Measurements from ENCODE around the gene TCIRG1. TPM values are rescaled to one million over a fixed set of nuclear protein-coding genes. Genes with fewer than 3 reads are reported as not detected.
A peak's percentile ranks its signal among the peaks of the same experiment; 100 is the strongest.

Gene TCIRG1
- total RNA-seq, 1 donor from 2014 or later, result 10.7 TPM

DNA sequence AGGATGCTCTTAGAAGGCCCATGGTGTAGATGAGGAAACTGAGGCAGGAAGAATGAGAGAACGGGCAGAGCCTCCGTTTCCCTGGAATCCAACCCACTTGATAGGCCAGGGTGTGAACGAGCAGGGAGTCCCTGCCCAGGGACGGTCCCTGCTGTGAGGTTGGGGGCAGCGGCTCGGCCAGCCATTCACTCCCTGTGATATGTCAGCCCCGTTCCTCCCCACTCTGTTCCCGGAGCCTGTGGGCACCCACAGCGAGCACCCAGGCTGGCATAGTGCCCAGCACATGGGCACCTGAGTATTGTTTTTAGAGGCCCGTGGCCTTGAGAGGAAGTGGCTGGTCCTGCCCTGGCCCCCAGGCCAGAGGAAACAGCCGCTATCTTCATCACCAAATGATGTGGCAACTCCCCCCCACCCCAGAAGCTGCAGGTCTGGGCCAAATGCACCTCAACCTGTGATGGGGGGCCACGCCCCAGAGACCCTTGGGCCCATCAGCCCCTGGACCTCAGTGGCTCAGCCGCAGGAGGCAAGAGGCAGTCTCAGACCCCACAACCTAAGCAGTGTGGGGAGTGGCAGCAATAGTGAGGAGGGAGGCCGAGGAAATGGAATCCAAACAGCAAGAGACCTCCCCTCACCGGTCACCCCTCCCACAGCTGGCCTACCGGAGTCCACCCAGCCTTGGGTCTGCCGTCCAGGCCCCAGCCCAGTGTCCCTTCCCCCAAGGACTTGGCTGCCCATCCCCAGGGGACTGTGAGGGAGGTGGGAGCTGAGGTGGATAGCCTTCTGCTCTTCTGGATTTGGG lies 26.6 kb upstream of the TCIRG1 start:
- no peaks in the 10 kb centered on the region for H3K27me3 ChIP-seq
- no peak overlapping the region for H3K9ac ChIP-seq
- H3K4me1 ChIP-seq, result peaks cover 14% of the 10 kb centered on the region
- Mint-ChIP-seq H3K36me3 (no peaks in the 10 kb centered on the region), H3K27ac (peak overlapping the region; percentile 95), H3K4me1 (peaks cover 60% of the 10 kb centered on the region), H3K27me3 (ENCODE audit: insufficient read depth, low read depth) (peaks cover 8% of the 10 kb centered on the region), H3K9me3 (no peaks in the 10 kb centered on the region), H3K4me3 (peak overlapping the region; percentile 48)
- H3K9me3 ChIP-seq (ENCODE audit: low read depth), result no peaks in the 10 kb centered on the region
- no peaks in the 10 kb centered on the region for H3K79me2 ChIP-seq (ENCODE audit: low read depth)
- H3K27ac ChIP-seq, result no peak overlapping the region
- no peaks in the 10 kb centered on the region for H3K36me3 ChIP-seq
- TF ChIP-seq EZH2phosphoT487 (IDR thresholded peaks at IDR 0.05), result no peak
- TF ChIP-seq, protein P1, sequence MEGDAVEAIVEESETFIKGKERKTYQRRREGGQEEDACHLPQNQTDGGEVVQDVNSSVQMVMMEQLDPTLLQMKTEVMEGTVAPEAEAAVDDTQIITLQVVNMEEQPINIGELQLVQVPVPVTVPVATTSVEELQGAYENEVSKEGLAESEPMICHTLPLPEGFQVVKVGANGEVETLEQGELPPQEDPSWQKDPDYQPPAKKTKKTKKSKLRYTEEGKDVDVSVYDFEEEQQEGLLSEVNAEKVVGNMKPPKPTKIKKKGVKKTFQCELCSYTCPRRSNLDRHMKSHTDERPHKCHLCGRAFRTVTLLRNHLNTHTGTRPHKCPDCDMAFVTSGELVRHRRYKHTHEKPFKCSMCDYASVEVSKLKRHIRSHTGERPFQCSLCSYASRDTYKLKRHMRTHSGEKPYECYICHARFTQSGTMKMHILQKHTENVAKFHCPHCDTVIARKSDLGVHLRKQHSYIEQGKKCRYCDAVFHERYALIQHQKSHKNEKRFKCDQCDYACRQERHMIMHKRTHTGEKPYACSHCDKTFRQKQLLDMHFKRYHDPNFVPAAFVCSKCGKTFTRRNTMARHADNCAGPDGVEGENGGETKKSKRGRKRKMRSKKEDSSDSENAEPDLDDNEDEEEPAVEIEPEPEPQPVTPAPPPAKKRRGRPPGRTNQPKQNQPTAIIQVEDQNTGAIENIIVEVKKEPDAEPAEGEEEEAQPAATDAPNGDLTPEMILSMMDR (IDR thresholded peaks at IDR 0.05), result no peak
- no peak for TF ChIP-seq EZH2 (IDR thresholded peaks at IDR 0.05)
- no peak overlapping the region for H2AFZ ChIP-seq (replicated peaks)
- H3K4me2 ChIP-seq, result no peak overlapping the region
- DNase-seq (ENCODE audit: low spot score), result no peak
- no peak overlapping the region for H3K4me3 ChIP-seq
- H3F3A ChIP-seq (ENCODE audit: low read depth), result peaks cover 8% of the 10 kb centered on the region
- H4K20me1 ChIP-seq (ENCODE audit: low read depth), result no peaks in the 10 kb centered on the region

DNA sequence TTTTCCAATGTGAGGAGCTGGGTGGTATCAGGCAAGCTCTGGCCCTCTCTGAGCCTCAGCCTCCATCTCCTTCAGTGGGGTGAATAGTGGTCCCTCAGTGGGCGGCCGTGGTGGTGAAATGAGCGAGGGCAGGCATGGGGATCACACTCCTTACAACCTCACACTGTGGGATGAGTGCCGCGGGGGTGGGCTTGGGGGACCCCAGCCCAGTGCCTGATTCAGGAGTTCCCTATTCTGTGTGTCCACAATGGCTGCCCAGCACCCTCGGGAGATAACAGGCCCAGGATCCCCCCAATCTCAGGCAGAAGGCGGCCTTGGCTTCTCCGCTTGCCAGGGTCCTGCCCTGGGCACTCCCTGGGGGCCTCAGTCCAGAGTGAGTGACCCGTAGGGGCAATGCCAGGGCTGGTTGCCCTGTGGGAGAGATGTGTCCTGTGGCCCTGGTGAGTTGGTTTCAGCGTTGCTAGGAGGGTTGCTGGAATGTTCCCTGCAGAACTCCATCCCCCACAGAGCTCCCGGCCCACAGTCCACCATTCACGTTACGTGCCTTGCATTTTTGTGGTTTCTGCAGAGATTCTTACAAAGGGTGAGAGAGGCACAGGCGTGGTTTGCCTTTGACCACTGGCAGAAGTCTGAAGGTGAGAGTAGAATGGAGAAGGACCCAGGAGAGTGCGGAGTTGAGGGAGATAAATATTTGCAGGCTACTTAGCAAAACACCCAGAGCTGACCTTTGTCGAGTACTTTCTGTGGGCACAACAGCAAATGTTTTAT lies 25.8 kb upstream of the TCIRG1 start:
- H3K27ac Mint-ChIP-seq, result peak overlapping the region; percentile 97

DNA sequence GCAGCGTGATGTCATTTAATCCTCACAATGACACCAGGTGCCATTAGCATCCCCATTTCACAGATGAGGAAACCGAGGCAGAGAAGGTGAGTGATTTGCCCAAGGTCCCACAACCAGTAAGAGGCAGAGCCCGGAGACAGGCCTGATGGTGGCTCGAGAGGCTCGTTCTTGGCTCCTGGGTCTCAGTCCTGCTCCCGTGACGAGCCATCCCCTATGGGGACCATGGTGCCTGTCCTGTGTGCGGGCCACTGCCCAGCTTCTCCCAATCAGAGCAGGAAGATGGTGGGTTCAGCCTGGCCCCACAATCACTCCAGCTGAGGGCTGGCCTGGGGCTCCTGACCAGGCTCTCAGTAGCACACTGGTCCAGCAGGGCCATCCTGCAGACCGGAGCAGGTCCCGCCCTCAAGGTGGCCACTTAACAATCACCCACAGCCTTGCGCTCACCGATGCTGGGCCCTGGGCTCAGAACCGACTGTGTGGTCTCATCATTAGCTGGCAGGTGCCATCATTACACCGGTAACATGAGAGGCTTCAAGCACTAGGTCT lies 25.1 kb upstream of the TCIRG1 start:
- H3K36me3 ChIP-seq, result no peaks in the 10 kb centered on the region
- H2AFZ ChIP-seq (replicated peaks), result no peak overlapping the region
- Mint-ChIP-seq H3K4me3 (peak overlapping the region; percentile 54), H3K36me3 (no peaks in the 10 kb centered on the region), H3K27ac (peak overlapping the region; percentile 97), H3K27me3 (ENCODE audit: insufficient read depth, low read depth) (peaks cover 8% of the 10 kb centered on the region), H3K4me1 (peaks cover 71% of the 10 kb centered on the region), H3K9me3 (no peaks in the 10 kb centered on the region)
- no peak overlapping the region for H3K4me2 ChIP-seq
- no peaks in the 10 kb centered on the region for H4K20me1 ChIP-seq (ENCODE audit: low read depth)
- H3K9ac ChIP-seq, result no peak overlapping the region
- no peak overlapping the region for H3K27ac ChIP-seq
- no peak for DNase-seq (ENCODE audit: low spot score)
- H3K4me3 ChIP-seq, result no peak overlapping the region
- no peaks in the 10 kb centered on the region for H3K79me2 ChIP-seq (ENCODE audit: low read depth)
- no peak for TF ChIP-seq EZH2 (IDR thresholded peaks at IDR 0.05)
- no peak for TF ChIP-seq EZH2phosphoT487 (IDR thresholded peaks at IDR 0.05)
- TF ChIP-seq, protein P1 (IDR thresholded peaks at IDR 0.05), result no peak
- peaks cover 14% of the 10 kb centered on the region for H3K4me1 ChIP-seq
- H3K27me3 ChIP-seq, result no peaks in the 10 kb centered on the region
- peaks cover 8% of the 10 kb centered on the region for H3F3A ChIP-seq (ENCODE audit: low read depth)
- no peaks in the 10 kb centered on the region for H3K9me3 ChIP-seq (ENCODE audit: low read depth)

More for the DNA sequence above, 25.8 kb upstream of the TCIRG1 start:
- Mint-ChIP-seq H3K4me3 (peak overlapping the region; percentile 54), H3K4me1 (peaks cover 68% of the 10 kb centered on the region), H3K9me3 (no peaks in the 10 kb centered on the region), H3K36me3 (no peaks in the 10 kb centered on the region), H3K27me3 (ENCODE audit: insufficient read depth, low read depth) (peaks cover 8% of the 10 kb centered on the region)
- Histone ChIP-seq H4K20me1 (ENCODE audit: low read depth) (no peaks in the 10 kb centered on the region), H3K9me3 (ENCODE audit: low read depth) (no peaks in the 10 kb centered on the region), H2AFZ (replicated peaks) (no peak overlapping the region), H3K4me3 (no peak overlapping the region), H3K9ac (no peak overlapping the region), H3K4me1 (peaks cover 14% of the 10 kb centered on the region), H3F3A (ENCODE audit: low read depth) (peaks cover 8% of the 10 kb centered on the region), H3K36me3 (no peaks in the 10 kb centered on the region), H3K27me3 (no peaks in the 10 kb centered on the region), H3K79me2 (ENCODE audit: low read depth) (no peaks in the 10 kb centered on the region), H3K4me2 (no peak overlapping the region), H3K27ac (no peak overlapping the region)
- no peak for DNase-seq (ENCODE audit: low spot score)
- no peak for TF ChIP-seq EZH2 (IDR thresholded peaks at IDR 0.05)
- TF ChIP-seq, protein P1 (IDR thresholded peaks at IDR 0.05), result no peak
- TF ChIP-seq EZH2phosphoT487 (IDR thresholded peaks at IDR 0.05), result no peak

Data from neural progenitor cell (in vitro differentiated cells).